Retinal pigment epithelial cell (primary cell): ENCODE measurements around the gene TEX30.
"Not testable (repeated sequence)": the region's sequence is repeated elsewhere in the genome, so short reads cannot be mapped to it uniquely, and the experiment has no call there.

Experiments used
- DNase-seq: peaks from one replicate; pipeline ENCODE4 v3.0.0-alpha.2; 2010; ENCODE audit warnings: low read depth
- H3K4me3 ChIP-seq: 2 replicates; pipeline ENCODE4 v1.5.1; 2011; ENCODE audit warnings: mild to moderate bottlenecking, low read length, control low read depth, moderate library complexity
- CTCF ChIP-seq: conservative IDR thresholded peaks from 2 replicates; pipeline ENCODE4 v1.5.1; 2011; ENCODE audit warnings: low read depth, low read length, control low read depth, inconsistent platforms

TEX30 gene

GRCh38 chr13:102793611-102794355, 20.2 kb upstream of the TEX30 start:
- no peak for DNase-seq
- TF ChIP-seq CTCF: no peak
- H3K4me3 ChIP-seq: no peak overlapping the region

- DNase-seq: no peak
- H3K4me3 ChIP-seq: no peak overlapping the region
- no peak for TF ChIP-seq CTCF
These were observed 18.8 kb upstream of the TEX30 start for GRCh38 chr13:102792396-102792795.

- no peak for DNase-seq
- no peak for TF ChIP-seq CTCF
- no peak overlapping the region for H3K4me3 ChIP-seq
These were observed 15.1 kb upstream of the TEX30 start for GRCh38 chr13:102788683-102789082.

- no peak for TF ChIP-seq CTCF
- H3K4me3 ChIP-seq: no peak overlapping the region
- DNase-seq: no peak
These were observed 10.9 kb upstream of the TEX30 start for GRCh38 chr13:102784483-102784882.

- H3K4me3 ChIP-seq: no peak overlapping the region
- DNase-seq: no peak
- no peak for TF ChIP-seq CTCF
These were observed 8.0 kb upstream of the TEX30 start for GRCh38 chr13:102781591-102781990.

GRCh38 chr13:102780656-102781055, 7.1 kb upstream of the TEX30 start:
- not testable (repeated sequence) for H3K4me3 ChIP-seq, DNase-seq

- TF ChIP-seq CTCF: no peak
- no peak for DNase-seq
- H3K4me3 ChIP-seq: no peak overlapping the region
These were observed 6.0 kb upstream of the TEX30 start for GRCh38 chr13:102779436-102780159.
